HepG2 (cell line): Measurements from ENCODE around the gene SOST. TPM values are rescaled to one million over a fixed set of nuclear protein-coding genes. Genes with fewer than 3 reads are reported as not detected.

Experiments used
- EP300 ChIP-seq, 3 experiments: sonication (generic) in 1 of 3; formaldehyde crosslinking in 1 of 3; IDR thresholded peaks; 2 replicates each; pipeline versions ENCODE4 v1.5.1 to v1.6.1; 2011 to 2020; ENCODE audit warnings: low read depth in 2 of 3, low read length in 2 of 3, borderline replicate concordance in 1 of 3, improper control_type of control experiment in 1 of 3, mild to moderate bottlenecking in 1 of 3, missing genetic modification reagents in 1 of 3, moderate library complexity in 1 of 3
- ETV5 ChIP-seq: IDR thresholded peaks from 2 replicates; pipeline ENCODE4 v1.6.1; 2018; ENCODE audit warnings: missing biosample characterization, missing genetic modification reagents, inconsistent platforms, borderline replicate concordance
- HDAC2 ChIP-seq: sonication (generic); formaldehyde crosslinking; IDR thresholded peaks from 2 replicates; pipeline ENCODE4 v1.4.0; 2020; ENCODE audit warnings: missing genetic modification reagents
- HNF1A ChIP-seq, 2 experiments: sonication (generic) in 1 of 2; formaldehyde crosslinking in 1 of 2; IDR thresholded peaks; 2 replicates each; pipeline versions ENCODE4 v1.4.0 to v1.6.1; 2016 to 2020; ENCODE audit warnings: borderline replicate concordance in 1 of 2, low read depth in 1 of 2, mild to moderate bottlenecking in 1 of 2, missing genetic modification reagents in 1 of 2
- JUN ChIP-seq: sonication (generic); formaldehyde crosslinking; IDR thresholded peaks from 2 replicates; pipeline ENCODE4 v1.4.0; 2020; ENCODE audit warnings: mild to moderate bottlenecking, missing genetic modification reagents
- NPAS2 ChIP-seq: sonication (generic); formaldehyde crosslinking; IDR thresholded peaks from 2 replicates; pipeline ENCODE4 v1.8.0; 2022; ENCODE audit warnings: mild to moderate bottlenecking, missing genetic modification reagents, borderline replicate concordance
- NR1H2 ChIP-seq: sonication (generic); formaldehyde crosslinking; IDR thresholded peaks from 2 replicates; pipeline ENCODE4 v1.8.1; 2022; ENCODE audit warnings: low read depth, missing genetic modification reagents, borderline replicate concordance
- SNAPC4 ChIP-seq: sonication (generic); formaldehyde crosslinking; IDR thresholded peaks from 2 replicates; pipeline ENCODE4 v1.4.0; 2020; ENCODE audit warnings: mild to moderate bottlenecking, missing genetic modification reagents
- TGIF2 ChIP-seq: IDR thresholded peaks from 2 replicates; pipeline ENCODE4 v1.6.1; 2016; ENCODE audit warnings: control low read depth, missing compliant biosample characterization
- ZBTB42 ChIP-seq: sonication (generic); formaldehyde crosslinking; IDR thresholded peaks from 2 replicates; pipeline ENCODE4 v1.5.0; 2020; ENCODE audit warnings: mild to moderate bottlenecking, missing genetic modification reagents
- ZKSCAN5 ChIP-seq: sonication (generic); formaldehyde crosslinking; IDR thresholded peaks from 2 replicates; pipeline ENCODE4 v1.5.1; 2020; ENCODE audit warnings: mild to moderate bottlenecking, missing genetic modification reagents
- ZNF136 ChIP-seq: sonication (generic); formaldehyde crosslinking; IDR thresholded peaks from 2 replicates; pipeline ENCODE4 v1.8.1; 2022; ENCODE audit warnings: low read depth, mild to moderate bottlenecking, moderate library complexity, missing genetic modification reagents
- ZNF367 ChIP-seq: sonication (generic); formaldehyde crosslinking; IDR thresholded peaks from 2 replicates; pipeline ENCODE4 v1.4.0; 2020; ENCODE audit warnings: missing genetic modification reagents, borderline replicate concordance
- ZNF589 ChIP-seq: sonication (generic); formaldehyde crosslinking; conservative IDR thresholded peaks from 2 replicates; pipeline ENCODE4 v1.8.0; 2022; ENCODE audit warnings: mild to moderate bottlenecking, moderate library complexity, missing genetic modification reagents
- ZNF660 ChIP-seq: sonication (generic); formaldehyde crosslinking; IDR thresholded peaks from 2 replicates; pipeline ENCODE4 v1.5.1; 2020; ENCODE audit warnings: mild to moderate bottlenecking, low read depth, missing genetic modification reagents, borderline replicate concordance
- ZNF773 ChIP-seq: sonication (generic); formaldehyde crosslinking; IDR thresholded peaks from 2 replicates; pipeline ENCODE4 v1.4.0; 2020; ENCODE audit warnings: missing genetic modification reagents, borderline replicate concordance
- ZNF784 ChIP-seq: sonication (generic); formaldehyde crosslinking; IDR thresholded peaks from 2 replicates; pipeline ENCODE4 v1.5.1; 2020; ENCODE audit warnings: missing genetic modification reagents, mild to moderate bottlenecking, borderline replicate concordance
- ZNF891 ChIP-seq: sonication (generic); formaldehyde crosslinking; IDR thresholded peaks from 2 replicates; pipeline ENCODE4 v1.5.0; 2020; ENCODE audit warnings: mild to moderate bottlenecking, missing genetic modification reagents
- ZSCAN20 ChIP-seq: sonication (generic); formaldehyde crosslinking; IDR thresholded peaks from 2 replicates; pipeline ENCODE4 v1.4.0; 2020; ENCODE audit warnings: missing genetic modification reagents, mild to moderate bottlenecking, borderline replicate concordance
- polyA plus RNA-seq, 8 experiments: library from polyadenylated mRNA; depleted of rRNA in 3 of 8; stranded (reverse) in 7 of 8; unstranded in 1 of 8; fragments of >200 nt; fragmentation: Illumina TruSeq in 4 of 8; extraction: Trizol in 4 of 8; gene quantifications; 2 replicates each; pipeline versions ENCODE4 v1.2.1 to v1.2.3, GENCODE V29; 2011 to 2016; ENCODE audit warnings: low read depth in 4 of 8, missing spikeins in 1 of 8, mixed read lengths in 1 of 8; ENCODE audit not compliant: insufficient read depth in 1 of 8
- total RNA-seq, 5 experiments: library from RNA; depleted of rRNA; stranded (reverse); fragments of >200 nt; fragmentation: Illumina TruSeq; extraction: Trizol; gene quantifications; 2 replicates each; pipeline ENCODE4 v1.2.3, GENCODE V29; 2016; ENCODE audit warnings: low read depth in 1 of 5

The SOST gene
- total and polyA plus RNA-seq, 2 of the 13 experiments (the other 11 are each of a cell fraction or from before 2014, with no cell fraction given): not detected

- TF ChIP-seq HNF1A (IDR thresholded peaks at IDR 0.05; ENCODE audit: low read depth) (peak; percentile 77), HNF1A (CRISPR knock-in tag; IDR thresholded peaks at IDR 0.05; ENCODE audit: borderline replicate concordance) (peak; percentile 78), JUN (CRISPR knock-in tag) (peak; percentile 82; the same call in 1 of the 2 replicates), SNAPC4 (CRISPR knock-in tag) (no peak), EP300 (IDR thresholded peaks at IDR 0.05; ENCODE audit: low read depth in 2 of 2, low read length in 2 of 2) (peak in 1 of 2 experiments; percentile 95; a peak in 3 of 4 replicates), EP300 (CRISPR knock-in tag; IDR thresholded peaks at IDR 0.05; ENCODE audit: borderline replicate concordance) (peak; percentile 97), ZNF891 (CRISPR knock-in tag) (no peak), ZBTB42 (no peak), ZSCAN20 (CRISPR knock-in tag) (no peak), ZNF589 (CRISPR knock-in tag) (peak; percentile 74), HDAC2 (CRISPR knock-in tag) (peak; percentile 98), ZNF367 (CRISPR knock-in tag) (no peak), ZKSCAN5 (no peak), NPAS2 (CRISPR knock-in tag) (no peak), ZNF784 (CRISPR knock-in tag) (no peak), TGIF2 (no peak; the same call in 1 of the 2 replicates), ZNF773 (no peak), ZNF660 (CRISPR knock-in tag) (no peak), ZNF136 (no peak), NR1H2 (CRISPR knock-in tag) (no peak), ETV5 (peak; percentile 95)
Measured at GRCh38 chr17:43801844-43802243, 43.3 kb upstream of the SOST start (continued).
